ENCODE data around the gene ATP6V1C2. TPM values are rescaled to one million over a fixed set of nuclear protein-coding genes. Genes with fewer than 3 reads are reported as not detected.

ATP6V1C2 gene, protein sequence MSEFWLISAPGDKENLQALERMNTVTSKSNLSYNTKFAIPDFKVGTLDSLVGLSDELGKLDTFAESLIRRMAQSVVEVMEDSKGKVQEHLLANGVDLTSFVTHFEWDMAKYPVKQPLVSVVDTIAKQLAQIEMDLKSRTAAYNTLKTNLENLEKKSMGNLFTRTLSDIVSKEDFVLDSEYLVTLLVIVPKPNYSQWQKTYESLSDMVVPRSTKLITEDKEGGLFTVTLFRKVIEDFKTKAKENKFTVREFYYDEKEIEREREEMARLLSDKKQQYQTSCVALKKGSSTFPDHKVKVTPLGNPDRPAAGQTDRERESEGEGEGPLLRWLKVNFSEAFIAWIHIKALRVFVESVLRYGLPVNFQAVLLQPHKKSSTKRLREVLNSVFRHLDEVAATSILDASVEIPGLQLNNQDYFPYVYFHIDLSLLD
- total RNA-seq: under 1 TPM in 1 of 2 donors, not detected in 1; 0.21 TPM

DNA sequence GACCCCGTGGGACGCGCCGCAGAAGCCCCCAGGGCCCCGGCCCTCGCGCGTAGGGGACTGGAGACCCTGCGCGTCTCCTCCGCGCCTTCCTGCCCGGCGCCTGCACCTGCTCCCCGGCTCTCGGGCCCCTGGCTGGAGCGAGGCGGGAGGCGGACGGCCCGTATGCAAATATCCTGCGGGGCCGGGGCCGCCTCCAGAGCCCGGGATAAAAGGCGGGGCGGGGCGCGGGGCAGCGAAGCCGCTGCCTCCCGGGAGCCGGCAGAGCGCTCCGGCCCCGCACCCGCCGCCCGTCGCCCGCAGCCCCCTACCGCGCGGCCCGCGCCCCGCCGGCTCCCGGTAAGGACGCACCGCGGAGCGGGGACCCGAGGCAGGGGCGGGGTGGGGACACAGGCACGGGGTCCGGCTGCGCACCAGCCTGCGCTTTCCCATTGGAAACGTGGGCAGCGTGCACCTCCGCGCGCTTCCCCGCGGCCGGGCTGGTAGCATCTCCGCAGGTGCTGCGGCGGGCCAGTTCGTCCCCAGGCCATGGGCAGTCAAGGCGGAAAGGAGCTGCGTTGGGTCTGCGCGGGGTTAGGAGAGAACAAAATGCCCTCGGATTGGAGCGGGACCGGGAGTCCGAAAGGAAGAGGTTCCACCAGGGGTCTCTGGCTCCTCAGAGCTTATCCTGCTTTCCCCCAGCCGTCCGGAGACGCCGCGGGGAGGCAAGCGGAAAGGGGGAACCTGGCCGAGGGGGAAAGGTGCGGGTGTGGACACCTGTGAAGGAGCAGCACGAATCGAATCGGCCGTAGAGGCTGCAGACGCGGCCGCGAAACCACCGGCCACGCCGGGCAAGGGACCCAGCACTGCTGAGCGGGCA, at the start of gene ATP6V1C2:
ATP6V1C2 (plus strand) TSS at position 235 of the 856 bp plus-strand sequence. CDS start 1,220 bp downstream, outside the sequence.
- ATAC-seq (replicated peaks in 1 of 2) (peak; percentile 72 to 84), DNase-seq (peak; percentile 38 to 41)
- Mint-ChIP-seq H3K4me3 (peak within 1 kb of the TSS; percentile 64 to 75), H3K4me1 (ENCODE audit: low read depth) (peaks cover 8% of the 10 kb centered on the region), H3K27me3 (ENCODE audit: low read depth) (peaks cover 60% of the 10 kb centered on the region), H3K36me3 (ENCODE audit: insufficient read depth in 2 of 2) (no peaks in the 10 kb centered on the region), H3K27ac (no peak within 1 kb of the TSS), H3K9me3 (no peaks in the 10 kb centered on the region)

DNA sequence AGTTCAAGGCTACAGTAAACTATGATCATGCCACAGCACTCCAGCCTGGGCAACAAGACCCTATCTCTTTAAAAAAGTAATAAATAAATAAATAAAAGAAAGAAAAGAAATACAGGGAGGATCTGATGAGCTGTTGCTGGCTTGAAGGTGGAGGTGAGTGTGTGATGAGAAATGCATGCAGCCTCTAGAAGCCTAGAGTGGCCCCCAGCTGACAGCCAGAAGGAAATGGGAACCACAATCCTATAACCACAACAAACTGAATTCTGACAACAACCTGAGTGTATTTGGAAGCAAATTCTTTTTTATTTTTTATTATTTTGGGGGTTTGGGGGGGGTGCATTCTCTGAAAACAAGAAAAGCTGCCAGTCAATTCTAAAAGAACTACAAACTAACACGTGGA, 46.3 kb upstream of the ATP6V1C2 start:
- H3K27ac Mint-ChIP-seq: no peak overlapping the region
- H3K27me3 Mint-ChIP-seq (ENCODE audit: low read depth): no peaks in the 10 kb centered on the region
- no peak overlapping the region for H3K4me3 Mint-ChIP-seq
- peaks cover 12% of the 10 kb centered on the region for H3K4me1 Mint-ChIP-seq (ENCODE audit: low read depth)
- H3K36me3 Mint-ChIP-seq (ENCODE audit: insufficient read depth in 2 of 2): peaks cover 2 to 9% of the 10 kb centered on the region in 2 donors
- no peaks in the 10 kb centered on the region for H3K9me3 Mint-ChIP-seq
- ATAC-seq (replicated peaks in 1 of 2): no peak
- DNase-seq: no peak

DNA sequence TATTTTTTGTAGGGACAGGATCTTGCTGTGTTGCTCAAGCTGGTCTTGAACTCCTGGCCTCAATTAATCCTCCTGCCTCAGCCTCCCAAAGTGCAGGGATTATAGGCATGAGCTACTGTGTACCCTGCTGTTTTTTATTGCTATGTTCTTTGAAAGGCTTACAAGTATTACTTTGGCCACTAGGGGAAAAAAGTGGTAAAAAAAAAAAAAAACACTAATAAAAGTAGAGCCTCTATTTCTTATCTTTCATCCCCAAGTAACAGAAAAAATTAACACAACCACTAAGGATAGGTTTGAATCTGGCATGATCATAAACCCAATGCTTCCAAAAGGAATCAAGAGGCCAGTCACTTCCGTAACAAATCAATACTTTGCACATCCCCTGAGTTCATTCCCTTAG, 43.2 kb upstream of the ATP6V1C2 start:
- DNase-seq: no peak
- no peaks in the 10 kb centered on the region for H3K9me3 Mint-ChIP-seq
- H3K36me3 Mint-ChIP-seq (ENCODE audit: insufficient read depth in 2 of 2): peaks cover 2 to 10% of the 10 kb centered on the region in 2 donors
- H3K27ac Mint-ChIP-seq: no peak overlapping the region
- no peak overlapping the region for H3K4me3 Mint-ChIP-seq
- H3K4me1 Mint-ChIP-seq (ENCODE audit: low read depth): peaks cover 30% of the 10 kb centered on the region
- no peaks in the 10 kb centered on the region for H3K27me3 Mint-ChIP-seq (ENCODE audit: low read depth)
- ATAC-seq (replicated peaks in 1 of 2): no peak

DNA sequence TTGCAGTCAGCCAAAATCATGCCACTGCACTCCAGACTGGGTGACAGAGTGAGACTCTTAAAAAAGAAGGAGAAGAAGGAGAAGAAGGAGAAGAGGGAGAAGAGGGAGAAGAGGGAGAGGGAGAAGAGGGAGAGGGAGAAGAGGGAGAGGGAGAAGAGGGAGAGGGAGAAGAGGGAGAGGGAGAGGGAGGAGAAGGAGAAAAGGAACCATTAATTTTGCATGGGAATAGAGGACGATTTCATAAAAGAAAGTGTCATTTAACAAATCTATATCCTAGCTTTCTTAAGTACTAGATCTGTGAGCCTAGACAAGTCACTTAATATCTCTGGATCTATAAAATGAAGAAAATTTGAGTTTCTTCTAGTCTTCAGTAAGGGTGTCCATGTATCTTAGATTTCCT, 41.2 kb upstream of the ATP6V1C2 start:
- DNase-seq (no peak), ATAC-seq (replicated peaks in 1 of 2) (no peak)
- Mint-ChIP-seq H3K36me3 (ENCODE audit: insufficient read depth in 2 of 2) (peaks cover 2 to 9% of the 10 kb centered on the region in 2 donors), H3K4me3 (no peak overlapping the region), H3K4me1 (ENCODE audit: low read depth) (peaks cover 30% of the 10 kb centered on the region), H3K9me3 (no peaks in the 10 kb centered on the region), H3K27me3 (ENCODE audit: low read depth) (no peaks in the 10 kb centered on the region), H3K27ac (peak overlapping the region; percentile 51)

DNA sequence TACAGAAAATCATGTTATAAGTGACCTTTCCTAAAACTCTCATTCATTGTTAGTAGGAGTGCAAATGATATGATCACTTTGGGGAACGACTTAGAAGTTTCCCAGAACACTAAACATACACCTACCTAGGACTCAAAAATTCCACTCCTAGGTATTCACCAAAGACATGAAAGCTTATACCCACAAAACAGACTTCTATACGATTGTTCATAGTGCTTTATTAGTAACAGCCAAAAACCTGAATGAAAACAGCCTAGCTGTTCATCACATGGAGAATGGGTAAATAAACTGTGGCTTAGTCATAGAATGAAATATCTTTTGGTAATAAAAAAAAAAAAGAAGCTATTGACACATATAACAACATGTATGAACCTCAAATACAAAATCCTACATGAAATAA, 40.5 kb upstream of the ATP6V1C2 start:
- Mint-ChIP-seq H3K36me3 (ENCODE audit: insufficient read depth in 2 of 2) (peaks cover 2 to 9% of the 10 kb centered on the region in 2 donors), H3K9me3 (no peaks in the 10 kb centered on the region), H3K4me3 (no peak overlapping the region), H3K27ac (peak overlapping the region; percentile 86), H3K4me1 (ENCODE audit: low read depth) (peaks cover 26% of the 10 kb centered on the region), H3K27me3 (ENCODE audit: low read depth) (no peaks in the 10 kb centered on the region)
- no peak for DNase-seq
- ATAC-seq (replicated peaks in 1 of 2): peak; percentile 81

DNA sequence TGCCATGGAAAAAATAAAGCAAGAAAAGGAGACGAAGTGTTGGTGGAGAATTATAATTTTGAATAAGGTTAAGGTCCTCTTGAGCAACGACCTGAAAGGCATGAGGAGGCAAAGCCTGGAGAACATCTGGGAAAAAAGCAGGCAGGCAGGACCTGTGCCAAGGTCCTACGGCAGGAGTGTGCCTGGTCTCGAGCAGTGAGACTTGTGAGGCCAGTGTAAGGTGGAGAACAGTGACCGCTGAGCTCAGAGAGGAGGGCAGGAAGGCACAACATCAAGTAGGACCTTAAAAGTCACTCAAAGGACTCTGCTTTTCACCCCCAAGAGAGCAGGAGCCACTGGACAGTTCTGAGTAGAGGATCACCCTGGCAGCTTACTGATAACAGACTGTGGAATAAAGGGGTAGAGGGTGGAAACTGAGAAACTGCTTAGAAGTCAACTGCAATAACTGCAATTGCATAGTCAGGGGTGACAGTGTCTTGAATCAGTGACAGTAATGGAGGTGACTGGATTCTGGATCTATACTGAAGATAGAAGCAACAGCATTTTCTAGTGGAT, 35.2 kb upstream of the ATP6V1C2 start:
- Mint-ChIP-seq H3K36me3 (ENCODE audit: insufficient read depth in 2 of 2) (peaks cover 0 to 3% of the 10 kb centered on the region in 2 donors), H3K27me3 (ENCODE audit: low read depth) (no peaks in the 10 kb centered on the region), H3K4me1 (ENCODE audit: low read depth) (peaks cover 17% of the 10 kb centered on the region), H3K27ac (no peak overlapping the region), H3K4me3 (no peak overlapping the region), H3K9me3 (no peaks in the 10 kb centered on the region)
- ATAC-seq (replicated peaks in 1 of 2) (no peak), DNase-seq (no peak)

DNA sequence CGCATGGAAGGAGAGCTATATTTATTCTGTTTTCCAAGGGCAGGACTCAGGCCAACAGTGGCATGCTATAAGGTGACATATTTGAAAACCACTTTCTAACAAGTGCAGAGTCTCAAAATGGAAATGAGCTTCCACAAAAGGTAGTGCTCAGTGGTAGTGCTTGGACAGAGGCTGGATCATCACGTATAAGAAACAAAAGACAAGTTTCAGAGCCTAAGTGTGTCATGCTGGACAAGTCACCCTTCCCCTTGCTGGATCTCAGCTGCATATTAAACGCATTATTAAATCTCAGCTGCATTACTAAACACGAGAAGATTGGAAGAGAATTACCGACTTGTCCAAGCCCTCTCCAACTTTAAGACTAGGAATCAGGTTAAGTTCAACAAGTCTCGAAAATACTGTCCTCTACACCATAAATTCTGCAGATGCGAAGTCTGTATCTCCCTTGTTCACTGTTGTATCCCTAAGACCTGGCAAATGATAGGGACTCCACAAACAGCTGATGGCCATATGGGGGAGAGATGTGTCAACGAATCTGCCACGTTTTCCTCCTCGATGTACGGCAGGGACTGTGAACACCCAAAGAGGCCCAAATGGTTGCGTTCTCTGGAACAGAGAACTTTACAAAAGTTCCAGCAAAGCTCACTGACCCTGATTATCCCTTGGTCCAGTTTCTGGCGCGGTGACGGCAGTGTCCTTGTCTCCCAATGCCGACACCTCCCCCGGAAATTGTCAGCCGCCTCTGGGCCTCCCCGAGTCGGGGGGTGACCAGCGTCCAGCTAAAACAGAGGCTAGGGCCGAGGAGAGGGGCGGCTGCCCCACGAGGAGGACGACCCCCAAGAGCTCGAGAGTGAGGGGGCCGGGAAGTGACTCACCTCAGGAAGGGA, 32.3 kb upstream of the ATP6V1C2 start:
- no peak overlapping the region for H3K4me3 Mint-ChIP-seq
- DNase-seq (no peak), ATAC-seq (replicated peaks in 1 of 2) (peak; percentile 44 to 57)
- H3K9me3 Mint-ChIP-seq: no peaks in the 10 kb centered on the region
- H3K27me3 Mint-ChIP-seq (ENCODE audit: low read depth): no peaks in the 10 kb centered on the region
- H3K36me3 Mint-ChIP-seq (ENCODE audit: insufficient read depth in 2 of 2): peaks cover 0 to 3% of the 10 kb centered on the region in 2 donors
- peaks cover 9% of the 10 kb centered on the region for H3K4me1 Mint-ChIP-seq (ENCODE audit: low read depth)
- H3K27ac Mint-ChIP-seq: no peak overlapping the region

DNA sequence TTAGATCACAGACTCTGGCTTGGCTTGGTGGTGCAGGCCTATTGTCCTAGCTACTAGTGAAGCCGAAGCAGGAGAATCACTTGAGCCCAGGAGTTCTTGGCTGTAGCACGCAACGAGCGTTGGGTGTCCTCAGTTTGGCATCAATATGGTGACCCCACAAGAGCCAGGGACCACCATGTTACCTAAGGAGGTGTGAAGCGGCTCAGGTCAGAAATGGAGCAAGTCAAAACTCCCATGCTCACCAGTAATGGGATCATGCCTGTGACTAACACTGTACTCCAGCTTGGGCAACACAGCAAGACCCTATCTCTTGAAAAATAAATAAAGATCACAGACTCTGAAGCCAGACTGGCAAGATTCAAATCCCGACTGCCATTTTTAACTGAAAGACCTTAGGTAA, 29.9 kb upstream of the ATP6V1C2 start:
- Mint-ChIP-seq H3K9me3 (no peaks in the 10 kb centered on the region), H3K4me1 (ENCODE audit: low read depth) (peaks cover 9% of the 10 kb centered on the region), H3K27ac (peak overlapping the region; percentile 58), H3K4me3 (peak overlapping the region in 1 of 2 donors; percentile 54), H3K27me3 (ENCODE audit: low read depth) (no peaks in the 10 kb centered on the region), H3K36me3 (ENCODE audit: insufficient read depth in 2 of 2) (peaks cover 0 to 3% of the 10 kb centered on the region in 2 donors)
- ATAC-seq (replicated peaks in 1 of 2) (no peak), DNase-seq (no peak)

DNA sequence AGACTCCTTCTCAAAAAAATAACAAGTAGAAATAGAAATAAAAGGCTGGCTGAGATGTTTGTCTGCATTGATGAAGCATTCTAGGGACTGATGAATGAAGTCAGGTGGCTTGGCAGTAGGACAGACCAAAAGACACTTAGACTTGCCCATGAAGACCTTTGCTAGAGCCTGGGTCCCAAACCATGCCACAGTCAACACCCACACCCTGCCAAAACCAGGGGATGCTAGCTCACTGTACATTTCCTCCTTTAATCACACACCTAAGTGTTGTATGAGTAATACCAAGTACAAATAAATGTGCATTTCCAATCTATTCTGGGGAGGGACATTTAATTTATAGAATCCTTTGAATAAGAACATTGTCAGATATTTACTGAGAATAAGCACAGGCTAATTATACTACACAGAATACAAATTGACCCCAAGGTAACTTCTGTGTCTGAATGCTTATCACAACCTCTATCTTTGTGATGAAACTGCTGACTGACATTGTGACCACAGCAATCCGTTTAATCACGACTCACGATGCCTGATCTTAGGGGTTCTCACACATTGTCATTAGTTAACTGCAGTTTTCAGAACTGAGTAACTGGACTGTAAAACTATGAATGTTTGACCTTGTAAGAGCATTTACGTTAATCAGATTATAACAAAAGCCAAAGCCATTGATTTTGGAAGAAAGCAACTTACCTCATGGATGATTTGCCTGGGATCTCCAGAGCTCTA, 21.2 kb upstream of the ATP6V1C2 start:
- no peak for DNase-seq
- Mint-ChIP-seq H3K4me1 (ENCODE audit: low read depth) (peaks cover 8% of the 10 kb centered on the region), H3K36me3 (ENCODE audit: insufficient read depth in 2 of 2) (no peaks in the 10 kb centered on the region), H3K4me3 (peak overlapping the region in 1 of 2 donors; percentile 22), H3K27me3 (ENCODE audit: low read depth) (no peaks in the 10 kb centered on the region), H3K9me3 (no peaks in the 10 kb centered on the region), H3K27ac (no peak overlapping the region)
- ATAC-seq (replicated peaks in 1 of 2): peak; percentile 77 to 87

DNA sequence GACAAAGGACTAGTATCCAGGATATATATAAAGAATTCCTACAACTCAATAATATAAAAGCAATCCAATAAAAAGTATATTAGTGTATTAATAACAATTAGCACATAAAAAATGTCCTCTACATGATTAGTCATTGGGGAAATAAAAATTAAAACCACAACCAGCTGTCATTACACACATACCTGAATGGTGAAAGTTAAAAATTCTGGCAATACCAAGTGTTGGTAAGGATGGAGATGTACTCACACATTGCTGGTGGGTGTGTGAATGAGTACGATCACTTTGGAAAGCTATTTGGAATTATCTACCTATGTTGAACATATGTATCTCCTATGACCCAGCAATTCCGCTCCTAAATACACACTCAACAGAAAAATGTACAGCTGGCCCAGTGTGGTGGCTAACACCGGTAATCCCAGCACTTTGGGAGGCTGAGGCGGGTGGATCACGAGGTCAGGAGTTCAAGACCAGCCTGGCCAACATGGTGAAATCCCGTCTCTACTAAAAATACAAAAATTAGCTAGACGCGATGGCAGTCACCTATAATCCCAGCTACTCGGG, 17.3 kb upstream of the ATP6V1C2 start:
- no peaks in the 10 kb centered on the region for H3K9me3 Mint-ChIP-seq
- no peak for ATAC-seq (replicated peaks in 1 of 2)

DNA sequence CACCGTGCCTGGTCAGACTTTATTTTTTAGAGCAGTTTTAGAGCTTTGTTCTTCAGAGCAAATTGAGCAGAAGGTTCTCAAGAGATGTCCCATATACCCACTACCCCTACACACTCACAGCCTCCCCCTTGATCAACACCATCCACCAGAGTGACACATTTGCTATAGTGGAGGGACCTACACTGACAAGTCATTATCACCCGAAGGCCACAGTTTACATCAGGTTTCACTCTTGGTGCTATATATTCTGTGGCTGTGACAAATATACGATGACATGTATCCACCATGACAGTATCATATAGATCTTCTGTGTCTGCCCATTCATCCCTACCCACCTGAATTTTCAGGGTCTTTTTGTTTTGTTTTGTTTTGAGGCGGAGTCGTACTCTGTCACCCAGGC, 15.4 kb upstream of the ATP6V1C2 start:
- DNase-seq (no peak), ATAC-seq (replicated peaks in 1 of 2) (peak; percentile 54 to 66)
- H3K9me3 Mint-ChIP-seq: no peaks in the 10 kb centered on the region
- H3K36me3 Mint-ChIP-seq (ENCODE audit: insufficient read depth in 2 of 2): no peaks in the 10 kb centered on the region
- peaks cover 18% of the 10 kb centered on the region for H3K27me3 Mint-ChIP-seq (ENCODE audit: low read depth)
- no peak overlapping the region for H3K4me3 Mint-ChIP-seq
- H3K4me1 Mint-ChIP-seq (ENCODE audit: low read depth): no peaks in the 10 kb centered on the region
- H3K27ac Mint-ChIP-seq: no peak overlapping the region

More for the DNA sequence above, 17.3 kb upstream of the ATP6V1C2 start:
- peaks cover 8% of the 10 kb centered on the region for H3K4me1 Mint-ChIP-seq (ENCODE audit: low read depth)
- peaks cover 15% of the 10 kb centered on the region for H3K27me3 Mint-ChIP-seq (ENCODE audit: low read depth)
- no peak overlapping the region for H3K27ac Mint-ChIP-seq
- H3K36me3 Mint-ChIP-seq (ENCODE audit: insufficient read depth in 2 of 2): no peaks in the 10 kb centered on the region
- DNase-seq: no peak
- H3K4me3 Mint-ChIP-seq: no peak overlapping the region
